ENCODE results near the gene SORL1-AS1.

SORL1-AS1 gene

DNA sequence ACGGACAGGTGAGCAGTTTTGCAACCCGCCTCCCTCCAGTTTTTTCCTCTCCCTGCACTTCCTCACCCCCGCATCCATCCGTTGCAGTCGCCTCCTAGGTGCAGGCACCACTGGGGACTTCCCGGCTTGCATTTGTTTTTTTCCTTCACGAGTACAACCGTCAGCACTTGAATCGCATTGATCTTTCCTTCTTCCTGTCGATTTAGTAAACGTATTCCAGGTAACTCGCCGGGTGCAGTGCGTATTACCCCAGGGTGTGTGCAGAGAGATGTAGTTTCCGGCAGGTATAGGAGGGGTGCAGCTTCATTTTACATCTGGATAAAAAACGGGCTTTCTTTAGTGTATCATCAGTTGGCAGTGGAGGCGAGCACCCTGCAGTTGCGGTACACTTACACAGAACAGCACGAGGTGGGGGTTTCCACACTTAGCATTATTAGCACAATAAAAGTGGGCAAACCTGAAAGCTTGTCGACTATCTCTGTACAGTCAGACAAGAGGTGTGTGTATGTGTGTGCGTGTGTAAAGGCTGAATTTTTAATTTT is at the start of gene SORL1-AS1:
SORL1-AS1 (minus strand) TSS at position 359 of the 542 bp plus-strand sequence.
- DNase-seq (ENCODE audit: low read depth) = no peak
- POLR2A ChIA-PET = no interaction called here
- CTCF ChIA-PET = interaction anchor here (0.6 to 3.0 kb wide), 9 partner anchors 9 to 1607 kb away, joined by 3 to 18 read pairs (median 4); no protein-coding TSS in a partner anchor
- no peaks in the 10 kb centered on the region for H3K36me3 ChIP-seq (ENCODE audit: control insufficient read depth, insufficient read depth, low read length)
- H3K4me3 ChIP-seq (ENCODE audit: low read depth, low read length) = peak within 1 kb of the TSS; percentile 53
- H3K27me3 ChIP-seq (ENCODE audit: control insufficient read depth, insufficient read depth, low read length) = peaks cover 18% of the 10 kb centered on the region
- TF ChIP-seq, protein P1, sequence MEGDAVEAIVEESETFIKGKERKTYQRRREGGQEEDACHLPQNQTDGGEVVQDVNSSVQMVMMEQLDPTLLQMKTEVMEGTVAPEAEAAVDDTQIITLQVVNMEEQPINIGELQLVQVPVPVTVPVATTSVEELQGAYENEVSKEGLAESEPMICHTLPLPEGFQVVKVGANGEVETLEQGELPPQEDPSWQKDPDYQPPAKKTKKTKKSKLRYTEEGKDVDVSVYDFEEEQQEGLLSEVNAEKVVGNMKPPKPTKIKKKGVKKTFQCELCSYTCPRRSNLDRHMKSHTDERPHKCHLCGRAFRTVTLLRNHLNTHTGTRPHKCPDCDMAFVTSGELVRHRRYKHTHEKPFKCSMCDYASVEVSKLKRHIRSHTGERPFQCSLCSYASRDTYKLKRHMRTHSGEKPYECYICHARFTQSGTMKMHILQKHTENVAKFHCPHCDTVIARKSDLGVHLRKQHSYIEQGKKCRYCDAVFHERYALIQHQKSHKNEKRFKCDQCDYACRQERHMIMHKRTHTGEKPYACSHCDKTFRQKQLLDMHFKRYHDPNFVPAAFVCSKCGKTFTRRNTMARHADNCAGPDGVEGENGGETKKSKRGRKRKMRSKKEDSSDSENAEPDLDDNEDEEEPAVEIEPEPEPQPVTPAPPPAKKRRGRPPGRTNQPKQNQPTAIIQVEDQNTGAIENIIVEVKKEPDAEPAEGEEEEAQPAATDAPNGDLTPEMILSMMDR (IDR thresholded peaks at IDR 0.05; ENCODE audit: insufficient read depth, low read depth, low read length) = no peak

DNA sequence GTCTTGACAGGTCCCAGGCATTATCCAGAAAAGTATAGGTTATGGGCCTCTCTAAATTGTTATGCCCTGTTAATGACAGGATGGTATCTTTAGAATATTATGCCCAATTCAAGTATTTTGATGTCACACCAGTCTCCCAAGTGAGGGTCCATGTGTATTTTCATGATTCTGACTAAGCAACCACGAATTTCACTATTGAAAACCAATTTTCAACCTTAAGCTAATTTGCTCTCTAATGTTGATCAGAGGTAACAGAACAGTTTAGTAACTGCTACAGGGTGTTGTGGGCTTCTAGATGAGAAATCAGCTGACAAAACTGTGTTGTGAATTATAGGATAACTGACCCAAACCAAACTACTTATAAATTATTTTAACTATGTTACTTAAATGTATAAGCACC is 48.0 kb upstream of the SORL1-AS1 start:
- POLR2A ChIA-PET = no interaction called here
- no peak for DNase-seq (ENCODE audit: low read depth)
- Histone ChIP-seq H3K27me3 (ENCODE audit: control insufficient read depth, insufficient read depth, low read length) (no peaks in the 10 kb centered on the region; the same call in 1 of the 2 replicates), H3K36me3 (ENCODE audit: control insufficient read depth, insufficient read depth, low read length) (no peaks in the 10 kb centered on the region), H3K4me3 (ENCODE audit: low read depth, low read length) (no peak overlapping the region)
- TF ChIP-seq, protein P1 (IDR thresholded peaks at IDR 0.05; ENCODE audit: insufficient read depth, low read depth, low read length) = no peak
- CTCF ChIA-PET = no interaction called here

DNA sequence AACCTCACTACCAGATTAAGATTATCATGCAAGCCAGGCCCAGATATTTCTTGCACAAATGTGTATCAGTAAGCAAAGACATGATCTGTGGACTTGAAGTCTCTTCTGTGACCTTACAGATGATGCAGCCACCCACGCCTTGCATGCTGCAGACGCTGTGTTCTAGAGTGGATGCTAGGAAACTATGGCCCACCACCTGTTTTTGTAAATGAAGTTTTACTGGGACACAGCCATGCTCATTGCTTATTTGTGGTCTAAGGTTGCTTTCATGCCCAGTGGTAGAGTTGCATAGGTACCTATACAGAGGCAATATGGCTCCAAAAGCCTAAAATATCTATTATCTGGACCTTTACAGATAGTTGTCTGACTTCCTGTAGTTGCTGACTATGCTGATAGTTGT is 47.5 kb upstream of the SORL1-AS1 start:
- TF ChIP-seq, protein P1 (IDR thresholded peaks at IDR 0.05; ENCODE audit: insufficient read depth, low read depth, low read length) = no peak
- ChIA-PET CTCF (no interaction called here), POLR2A (no interaction called here)
- H3K36me3 ChIP-seq (ENCODE audit: control insufficient read depth, insufficient read depth, low read length) = no peaks in the 10 kb centered on the region
- no peak for DNase-seq (ENCODE audit: low read depth)
- no peak overlapping the region for H3K4me3 ChIP-seq (ENCODE audit: low read depth, low read length)
- H3K27me3 ChIP-seq (ENCODE audit: control insufficient read depth, insufficient read depth, low read length) = no peaks in the 10 kb centered on the region; the same call in 1 of the 2 replicates

DNA sequence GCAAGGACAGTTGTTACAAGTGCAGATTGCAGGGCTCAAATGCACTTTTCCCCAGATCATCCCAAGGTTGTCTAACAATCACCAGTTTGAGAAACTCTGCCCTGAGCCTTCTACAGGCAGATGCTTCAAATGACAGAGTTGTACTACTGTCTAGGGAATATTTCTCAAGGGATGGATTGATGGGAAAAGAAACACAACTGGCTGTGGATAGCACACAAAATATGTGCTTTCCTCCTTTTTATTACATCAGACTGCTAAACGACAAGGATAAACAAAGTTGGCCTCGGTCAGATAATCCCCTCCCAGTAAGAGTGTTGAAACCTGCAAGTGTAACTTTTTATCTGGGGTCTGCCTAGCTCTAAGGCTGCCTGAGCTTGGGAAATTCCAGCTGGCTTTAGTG is 46.6 kb upstream of the SORL1-AS1 start:
- DNase-seq (ENCODE audit: low read depth) = no peak
- H3K4me3 ChIP-seq (ENCODE audit: low read depth, low read length) = no peak overlapping the region
- H3K36me3 ChIP-seq (ENCODE audit: control insufficient read depth, insufficient read depth, low read length) = no peaks in the 10 kb centered on the region
- ChIA-PET POLR2A (no interaction called here), CTCF (interaction anchor here (0.7 kb wide), 1 partner anchor 8 kb away, joined by 3 read pairs; no protein-coding TSS in a partner anchor)
- TF ChIP-seq, protein P1 (IDR thresholded peaks at IDR 0.05; ENCODE audit: insufficient read depth, low read depth, low read length) = no peak
- no peaks in the 10 kb centered on the region; the same call in 1 of the 2 replicates for H3K27me3 ChIP-seq (ENCODE audit: control insufficient read depth, insufficient read depth, low read length)

DNA sequence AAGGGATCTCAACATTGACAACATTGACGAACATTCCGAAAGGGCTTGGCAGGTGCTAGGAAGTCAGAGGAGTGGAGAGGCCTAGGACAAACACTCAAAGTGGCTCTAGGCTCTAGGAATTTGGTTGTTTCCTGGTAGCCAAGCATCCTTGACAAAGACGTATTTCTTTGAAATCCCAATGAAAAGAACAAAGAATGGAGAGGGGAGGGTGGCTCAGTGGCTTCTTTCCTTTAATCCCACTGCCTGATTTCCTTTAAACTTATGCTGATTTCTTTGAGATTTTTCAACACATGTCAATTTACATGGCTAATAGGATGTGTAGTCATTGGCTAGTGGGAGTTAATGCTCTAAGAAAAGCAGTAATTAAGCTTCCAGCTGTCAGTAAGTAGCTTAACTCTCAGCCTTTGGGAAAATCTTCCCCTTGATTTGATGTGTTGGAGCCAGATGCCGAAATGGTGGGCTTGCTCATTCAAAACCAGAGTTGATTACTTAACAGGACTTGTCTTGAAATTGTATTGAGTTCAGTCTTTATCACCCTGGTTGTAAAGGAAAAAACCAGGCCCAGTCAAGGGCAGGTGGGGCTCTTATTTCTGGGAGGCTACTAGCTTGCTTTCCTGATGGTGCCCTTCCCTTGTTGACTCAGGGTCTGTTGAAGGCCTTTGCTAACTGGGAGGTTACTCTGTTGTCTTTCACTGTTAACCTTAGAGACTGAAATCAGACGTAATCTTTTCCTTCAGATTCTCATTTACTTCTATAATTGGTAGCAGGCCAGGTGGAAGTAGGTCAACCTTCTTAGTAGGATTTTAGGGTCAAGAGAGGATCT is 44.6 kb upstream of the SORL1-AS1 start:
- CTCF ChIA-PET = no interaction called here
- TF ChIP-seq, protein P1 (IDR thresholded peaks at IDR 0.05; ENCODE audit: insufficient read depth, low read depth, low read length) = no peak
- no peak for DNase-seq (ENCODE audit: low read depth)
- Histone ChIP-seq H3K36me3 (ENCODE audit: control insufficient read depth, insufficient read depth, low read length) (no peaks in the 10 kb centered on the region), H3K27me3 (ENCODE audit: control insufficient read depth, insufficient read depth, low read length) (no peaks in the 10 kb centered on the region; the same call in 1 of the 2 replicates), H3K4me3 (ENCODE audit: low read depth, low read length) (no peak overlapping the region)
- POLR2A ChIA-PET = no interaction called here
